Parathyroid adenoma (tissue), 2 donors: Measurements from ENCODE around the gene SLAIN1.
"Not testable (repeated sequence)": the region's sequence is repeated elsewhere in the genome, so short reads cannot be mapped to it uniquely, and the experiment has no call there.

ENCODE experiments used
- H2AFZ ChIP-seq: fragments of 300-600 bp; sonication (generic); one replicate; pipeline ENCODE4 v1.7.0; 2017; ENCODE audit warnings: antibody characterized with exemption, mild to moderate bottlenecking
- H3K27ac ChIP-seq: fragments of 300-600 bp; sonication (generic); one replicate; pipeline ENCODE4 v1.7.0; 2017
- H3K27me3 ChIP-seq: fragments of 300-600 bp; sonication (generic); one replicate; pipeline ENCODE4 v1.7.0; 2017; ENCODE audit warnings: low read length; ENCODE audit not compliant: control insufficient read depth, insufficient read depth
- H3K36me3 ChIP-seq: fragments of 300-600 bp; sonication (generic); one replicate; pipeline ENCODE4 v1.7.0; 2017; ENCODE audit warnings: low read length; ENCODE audit not compliant: control insufficient read depth, insufficient read depth
- H3K4me1 ChIP-seq: fragments of 300-600 bp; sonication (generic); one replicate; pipeline ENCODE4 v1.7.0; 2017; ENCODE audit warnings: control low read depth
- H3K4me2 ChIP-seq: fragments of 300-600 bp; sonication (generic); one replicate; pipeline ENCODE4 v1.7.0; 2017; ENCODE audit warnings: low read length
- H3K4me3 ChIP-seq: fragments of 300-600 bp; sonication (generic); one replicate; pipeline ENCODE4 v1.7.0; 2017; ENCODE audit warnings: low read depth, low read length
- H3K79me2 ChIP-seq: fragments of 300-600 bp; sonication (generic); one replicate; pipeline ENCODE4 v1.7.0; 2017; ENCODE audit warnings: control low read depth
- H3K9ac ChIP-seq: fragments of 300-600 bp; sonication (generic); one replicate; pipeline ENCODE4 v1.7.0; 2017; ENCODE audit warnings: mild to moderate bottlenecking
- H3K9me3 ChIP-seq: fragments of 300-600 bp; sonication (generic); one replicate; pipeline ENCODE4 v1.7.0; 2017; ENCODE audit warnings: low read length; ENCODE audit not compliant: control insufficient read depth
- CTCF ChIP-seq: fragments of 300-600 bp; sonication (generic); IDR thresholded peaks from one replicate; pipeline ENCODE4 v1.7.0; 2017; ENCODE audit warnings: antibody characterized with exemption, mild to moderate bottlenecking
- donor health status: primary hyperparathyroidism.

Gene SLAIN1

GRCh38 chr13:77697217-77698103, at the start of gene SLAIN1:
Gene SLAIN1 (plus strand): TSS chr13:77697687. CDS start chr13:77697914, 227 bp downstream.
- Histone ChIP-seq H3K27me3 (no peaks in the 10 kb centered on the region), H3K36me3 (no peaks in the 10 kb centered on the region), H3K9me3 (no peaks in the 10 kb centered on the region), H3K9ac (no peak within 1 kb of the TSS), H2AFZ (peak within 1 kb of the TSS; percentile 88), H3K4me2 (peak within 1 kb of the TSS; percentile 99), H3K4me3 (peak within 1 kb of the TSS; percentile 83), H3K4me1 (peaks cover 3% of the 10 kb centered on the region), H3K79me2 (no peaks in the 10 kb centered on the region), H3K27ac (peak within 1 kb of the TSS; percentile 75)
- TF ChIP-seq CTCF = no peak

- TF ChIP-seq CTCF = no peak
- Histone ChIP-seq H3K4me3 (no peak overlapping the region), H3K36me3 (no peaks in the 10 kb centered on the region), H3K9me3 (no peaks in the 10 kb centered on the region), H2AFZ (no peak overlapping the region), H3K27ac (no peak overlapping the region), H3K79me2 (no peaks in the 10 kb centered on the region), H3K4me2 (no peak overlapping the region), H3K9ac (no peak overlapping the region), H3K4me1 (no peaks in the 10 kb centered on the region), H3K27me3 (no peaks in the 10 kb centered on the region)
Measured at GRCh38 chr13:77650409-77650808, 47.1 kb upstream of the SLAIN1 start.

- Histone ChIP-seq H3K27ac (no peak overlapping the region), H2AFZ (no peak overlapping the region), H3K79me2 (no peaks in the 10 kb centered on the region), H3K36me3 (no peaks in the 10 kb centered on the region), H3K4me3 (no peak overlapping the region), H3K27me3 (no peaks in the 10 kb centered on the region), H3K9me3 (no peaks in the 10 kb centered on the region), H3K4me2 (no peak overlapping the region), H3K4me1 (no peaks in the 10 kb centered on the region), H3K9ac (no peak overlapping the region)
- TF ChIP-seq CTCF = no peak
Measured at GRCh38 chr13:77653301-77653700, 44.2 kb upstream of the SLAIN1 start.

- H3K27ac ChIP-seq, H3K9me3 ChIP-seq, H3K4me1 ChIP-seq, H3K79me2 ChIP-seq, H2AFZ ChIP-seq, H3K36me3 ChIP-seq, H3K9ac ChIP-seq, H3K27me3 ChIP-seq, H3K4me2 ChIP-seq, H3K4me3 ChIP-seq: not testable (repeated sequence)
Measured at GRCh38 chr13:77660016-77660415, 37.5 kb upstream of the SLAIN1 start.

- no peak for TF ChIP-seq CTCF
- Histone ChIP-seq H3K9ac (no peak overlapping the region), H3K4me2 (no peak overlapping the region), H3K36me3 (no peaks in the 10 kb centered on the region), H3K4me1 (no peaks in the 10 kb centered on the region), H3K4me3 (no peak overlapping the region), H3K9me3 (no peaks in the 10 kb centered on the region), H3K79me2 (no peaks in the 10 kb centered on the region), H2AFZ (no peak overlapping the region), H3K27ac (no peak overlapping the region), H3K27me3 (no peaks in the 10 kb centered on the region)
Measured at GRCh38 chr13:77660841-77661250, 36.6 kb upstream of the SLAIN1 start.

GRCh38 chr13:77662301-77662700, 35.2 kb upstream of the SLAIN1 start:
- H3K27ac ChIP-seq, H2AFZ ChIP-seq, H3K4me2 ChIP-seq, H3K9me3 ChIP-seq, H3K4me1 ChIP-seq, H3K36me3 ChIP-seq, H3K27me3 ChIP-seq, H3K79me2 ChIP-seq, H3K9ac ChIP-seq, H3K4me3 ChIP-seq: not testable (repeated sequence)

GRCh38 chr13:77662831-77663230, 34.7 kb upstream of the SLAIN1 start:
- H3K27me3 ChIP-seq, H3K4me1 ChIP-seq, H3K27ac ChIP-seq, H3K9me3 ChIP-seq, H3K4me3 ChIP-seq, H2AFZ ChIP-seq, H3K9ac ChIP-seq, H3K36me3 ChIP-seq, H3K4me2 ChIP-seq, H3K79me2 ChIP-seq: not testable (repeated sequence)
